ENCODE measurements around the gene OR6C68. TPM values are rescaled to one million over a fixed set of nuclear protein-coding genes. Genes with fewer than 3 reads are reported as not detected.
"Not testable (repeated sequence)": the region's sequence is repeated elsewhere in the genome, so short reads cannot be mapped to it uniquely, and the experiment has no call there.

OR6C68 gene
- polyA plus RNA-seq, 1 donor = not detected

GRCh38 chr12:55479136-55479535 lies 13.0 kb upstream of the OR6C68 start:
- not testable (repeated sequence) for H3K36me3 ChIP-seq (ENCODE audit: control insufficient read depth, insufficient read depth, low read length); H3K27ac ChIP-seq (ENCODE audit: low read length); H3K9me3 ChIP-seq (ENCODE audit: control insufficient read depth, low read depth, low read length); H3K27me3 ChIP-seq (ENCODE audit: control insufficient read depth, insufficient read depth, low read length); H3K4me3 ChIP-seq (ENCODE audit: low read length); DNase-seq; H3K4me1 ChIP-seq (ENCODE audit: control insufficient read depth, insufficient read depth, low read length)
- WGBS (ENCODE audit: insufficient coverage, low lambda C conversion rate) = no CpG with 5 or more reads among the region's 29 CpGs

- DNase-seq; H3K27ac ChIP-seq (ENCODE audit: low read length); H3K36me3 ChIP-seq (ENCODE audit: control insufficient read depth, insufficient read depth, low read length); H3K27me3 ChIP-seq (ENCODE audit: control insufficient read depth, insufficient read depth, low read length); H3K4me3 ChIP-seq (ENCODE audit: low read length); H3K9me3 ChIP-seq (ENCODE audit: control insufficient read depth, low read depth, low read length); H3K4me1 ChIP-seq (ENCODE audit: control insufficient read depth, insufficient read depth, low read length): not testable (repeated sequence)
- WGBS (ENCODE audit: insufficient coverage, low lambda C conversion rate) = no CpG with 5 or more reads among the region's 13 CpGs
Observed at GRCh38 chr12:55484284-55484683, 7.9 kb upstream of the OR6C68 start.

- Histone ChIP-seq H3K4me3 (ENCODE audit: low read length) (no peak overlapping the region), H3K27me3 (ENCODE audit: control insufficient read depth, insufficient read depth, low read length) (no peaks in the 10 kb centered on the region), H3K27ac (ENCODE audit: low read length) (no peak overlapping the region), H3K4me1 (ENCODE audit: control insufficient read depth, insufficient read depth, low read length) (peaks cover 12% of the 10 kb centered on the region), H3K36me3 (ENCODE audit: control insufficient read depth, insufficient read depth, low read length) (no peaks in the 10 kb centered on the region), H3K9me3 (ENCODE audit: control insufficient read depth, low read depth, low read length) (no peaks in the 10 kb centered on the region)
- WGBS (ENCODE audit: insufficient coverage, low lambda C conversion rate) = no CpG with 5 or more reads among the region's 5 CpGs
- DNase-seq = peak; percentile 15 to 50
Observed at GRCh38 chr12:55495490-55495889, 3.3 kb downstream of the OR6C68 start.

GRCh38 chr12:55499231-55499630 lies 7.1 kb downstream of the OR6C68 start:
- Histone ChIP-seq H3K27me3 (ENCODE audit: control insufficient read depth, insufficient read depth, low read length) (no peaks in the 10 kb centered on the region), H3K27ac (ENCODE audit: low read length) (peak overlapping the region; percentile 64), H3K36me3 (ENCODE audit: control insufficient read depth, insufficient read depth, low read length) (no peaks in the 10 kb centered on the region), H3K4me3 (ENCODE audit: low read length) (no peak overlapping the region), H3K4me1 (ENCODE audit: control insufficient read depth, insufficient read depth, low read length) (peaks cover 12% of the 10 kb centered on the region), H3K9me3 (ENCODE audit: control insufficient read depth, low read depth, low read length) (no peaks in the 10 kb centered on the region)
- no peak for DNase-seq
- no CpG with 5 or more reads among the region's 4 CpGs for WGBS (ENCODE audit: insufficient coverage, low lambda C conversion rate)

- no peaks in the 10 kb centered on the region for H3K27me3 ChIP-seq (ENCODE audit: control insufficient read depth, insufficient read depth, low read length)
- no CpG with 5 or more reads among the region's 2 CpGs for WGBS (ENCODE audit: insufficient coverage, low lambda C conversion rate)
- H3K4me3 ChIP-seq (ENCODE audit: low read length) = no peak overlapping the region
- H3K36me3 ChIP-seq (ENCODE audit: control insufficient read depth, insufficient read depth, low read length) = no peaks in the 10 kb centered on the region
- H3K4me1 ChIP-seq (ENCODE audit: control insufficient read depth, insufficient read depth, low read length) = peaks cover 12% of the 10 kb centered on the region
- peak; percentile 57 to 82 for DNase-seq
- no peaks in the 10 kb centered on the region for H3K9me3 ChIP-seq (ENCODE audit: control insufficient read depth, low read depth, low read length)
- peak overlapping the region; percentile 64 for H3K27ac ChIP-seq (ENCODE audit: low read length)
Observed at GRCh38 chr12:55499810-55500252, 7.7 kb downstream of the OR6C68 start.

- Histone ChIP-seq H3K4me1 (ENCODE audit: control insufficient read depth, insufficient read depth, low read length) (peaks cover 12% of the 10 kb centered on the region), H3K36me3 (ENCODE audit: control insufficient read depth, insufficient read depth, low read length) (no peaks in the 10 kb centered on the region), H3K27ac (ENCODE audit: low read length) (no peak overlapping the region), H3K27me3 (ENCODE audit: control insufficient read depth, insufficient read depth, low read length) (no peaks in the 10 kb centered on the region), H3K9me3 (ENCODE audit: control insufficient read depth, low read depth, low read length) (no peaks in the 10 kb centered on the region), H3K4me3 (ENCODE audit: low read length) (no peak overlapping the region)
- WGBS (ENCODE audit: insufficient coverage, low lambda C conversion rate) = 93% methylated on average over 2 of the region's 2 CpGs
- no peak for DNase-seq
Observed at GRCh38 chr12:55501601-55502000, 9.4 kb downstream of the OR6C68 start.

- WGBS (ENCODE audit: insufficient coverage, low lambda C conversion rate) = no CpG with 5 or more reads among the region's 1 CpG
- H3K36me3 ChIP-seq (ENCODE audit: control insufficient read depth, insufficient read depth, low read length) = no peaks in the 10 kb centered on the region
- H3K9me3 ChIP-seq (ENCODE audit: control insufficient read depth, low read depth, low read length) = no peaks in the 10 kb centered on the region
- no peak overlapping the region for H3K27ac ChIP-seq (ENCODE audit: low read length)
- H3K4me1 ChIP-seq (ENCODE audit: control insufficient read depth, insufficient read depth, low read length) = no peaks in the 10 kb centered on the region
- H3K4me3 ChIP-seq (ENCODE audit: low read length) = no peak overlapping the region
- no peaks in the 10 kb centered on the region for H3K27me3 ChIP-seq (ENCODE audit: control insufficient read depth, insufficient read depth, low read length)
- no peak for DNase-seq
Observed at GRCh38 chr12:55515696-55516095, 23.5 kb downstream of the OR6C68 start.

- H3K4me1 ChIP-seq (ENCODE audit: control insufficient read depth, insufficient read depth, low read length) = no peaks in the 10 kb centered on the region
- no peaks in the 10 kb centered on the region for H3K36me3 ChIP-seq (ENCODE audit: control insufficient read depth, insufficient read depth, low read length)
- H3K9me3 ChIP-seq (ENCODE audit: control insufficient read depth, low read depth, low read length) = no peaks in the 10 kb centered on the region
- H3K27ac ChIP-seq (ENCODE audit: low read length) = no peak overlapping the region
- no peak for DNase-seq
- no peak overlapping the region for H3K4me3 ChIP-seq (ENCODE audit: low read length)
- H3K27me3 ChIP-seq (ENCODE audit: control insufficient read depth, insufficient read depth, low read length) = no peaks in the 10 kb centered on the region
Observed at GRCh38 chr12:55516391-55516790, 24.2 kb downstream of the OR6C68 start.

Other genes with a start within 250 kb of the OR6C68 start
- gene OR6C74, start 247.8 kb upstream of the OR6C68 start, polyA plus RNA-seq = not detected
- gene OR6C6, start 195.8 kb upstream of the OR6C68 start, polyA plus RNA-seq = not detected
- gene OR6C1, start 178.0 kb upstream of the OR6C68 start, polyA plus RNA-seq = not detected
- not detected for gene OR6C3, start 161.6 kb upstream of the OR6C68 start, polyA plus RNA-seq
- not detected for gene OR6C75, start 129.4 kb upstream of the OR6C68 start, polyA plus RNA-seq
- gene OR6C65, start 91.8 kb upstream of the OR6C68 start, polyA plus RNA-seq = not detected
- not detected for gene OR6C76, start 66.1 kb upstream of the OR6C68 start, polyA plus RNA-seq
- not detected for gene OR6C2, start 48.3 kb upstream of the OR6C68 start, polyA plus RNA-seq
- gene OR6C70, start 22.2 kb upstream of the OR6C68 start, polyA plus RNA-seq = not detected
- gene OR6C4, start 57.2 kb downstream of the OR6C68 start, polyA plus RNA-seq = not detected
- not detected for gene OR2AP1, start 80.1 kb downstream of the OR6C68 start, polyA plus RNA-seq
- gene OR10P1, start 144.5 kb downstream of the OR6C68 start, polyA plus RNA-seq = not detected
- 29.6 TPM for gene ITGA7, start 215.5 kb downstream of the OR6C68 start, polyA plus RNA-seq
- gene BLOC1S1, start 223.7 kb downstream of the OR6C68 start, polyA plus RNA-seq = 144 TPM
- gene RDH5, start 228.0 kb downstream of the OR6C68 start, polyA plus RNA-seq = 56.7 TPM
- gene CD63, start 236.6 kb downstream of the OR6C68 start, polyA plus RNA-seq = 955 TPM